Dendritic cell treated with granulocyte-macrophage colony-stimulating factor and Interleukin-4, amounts not matched to agents 40 ng/mL and 50 ng/mL, for 4 days (primary cell): ENCODE measurements around the gene RNF130.
"Not testable (repeated sequence)": the region's sequence is repeated elsewhere in the genome, so short reads cannot be mapped to it uniquely, and the experiment has no call there.

Source experiments
- H3K27ac Mint-ChIP-seq: one replicate; pipeline ENCODE4 v1.8.0; 2022; ENCODE audit warnings: mild to moderate bottlenecking, mixed read lengths
- H3K27me3 Mint-ChIP-seq: one replicate; pipeline ENCODE4 v1.8.0; 2022; ENCODE audit warnings: mild to moderate bottlenecking, mixed read lengths
- H3K36me3 Mint-ChIP-seq: one replicate; pipeline ENCODE4 v1.8.0; 2022; ENCODE audit warnings: low read depth, mixed read lengths
- H3K4me1 Mint-ChIP-seq: one replicate; pipeline ENCODE4 v1.8.0; 2022; ENCODE audit warnings: low read depth, mixed read lengths
- H3K4me3 Mint-ChIP-seq: one replicate; pipeline ENCODE4 v1.8.0; 2022; ENCODE audit warnings: mild to moderate bottlenecking, moderate library complexity, mixed read lengths
- H3K9me3 Mint-ChIP-seq: one replicate; pipeline ENCODE4 v1.8.0; 2022; ENCODE audit warnings: mixed read lengths
- intact Hi-C: fragments of 100-400 bp; cut with micrococcal nuclease; formaldehyde crosslinking; loops from one replicate; pipeline ENCODE4 v1.15.0; 2022

Gene RNF130

GRCh38 chr5:180018347-180019060, 53.1 kb downstream of the RNF130 start:
- intact Hi-C loops, result no loop called here
- Mint-ChIP-seq H3K27me3 (no peaks in the 10 kb centered on the region), H3K4me1 (peaks cover 44% of the 10 kb centered on the region), H3K27ac (peak overlapping the region; percentile 19), H3K9me3 (no peaks in the 10 kb centered on the region), H3K4me3 (no peak overlapping the region), H3K36me3 (peaks cover 87% of the 10 kb centered on the region)

GRCh38 chr5:180015523-180015922, 56.0 kb downstream of the RNF130 start:
- Mint-ChIP-seq H3K4me1 (peaks cover 45% of the 10 kb centered on the region), H3K27ac (peak overlapping the region; percentile 0), H3K36me3 (peaks cover 91% of the 10 kb centered on the region)
- H3K27me3 Mint-ChIP-seq, intact Hi-C loops, H3K4me3 Mint-ChIP-seq, H3K9me3 Mint-ChIP-seq: not testable (repeated sequence)

- no peaks in the 10 kb centered on the region for H3K27me3 Mint-ChIP-seq
Observed at GRCh38 chr5:180013678-180014077, 57.9 kb downstream of the RNF130 start.

GRCh38 chr5:180012316-180012715, 59.2 kb downstream of the RNF130 start:
- no peak overlapping the region for H3K27ac Mint-ChIP-seq
- H3K36me3 Mint-ChIP-seq, result peaks cover 79% of the 10 kb centered on the region
- intact Hi-C loops, result no loop called here
- no peak overlapping the region for H3K4me3 Mint-ChIP-seq
- peaks cover 48% of the 10 kb centered on the region for H3K4me1 Mint-ChIP-seq
- H3K9me3 Mint-ChIP-seq, result no peaks in the 10 kb centered on the region
- no peaks in the 10 kb centered on the region for H3K27me3 Mint-ChIP-seq

More at GRCh38 chr5:180013678-180014077, 57.9 kb downstream of the RNF130 start:
- H3K36me3 Mint-ChIP-seq, result peaks cover 86% of the 10 kb centered on the region
- no peak overlapping the region for H3K4me3 Mint-ChIP-seq
- H3K4me1 Mint-ChIP-seq, result peaks cover 42% of the 10 kb centered on the region
- intact Hi-C loops, result no loop called here
- H3K27ac Mint-ChIP-seq, result no peak overlapping the region
- H3K9me3 Mint-ChIP-seq, result no peaks in the 10 kb centered on the region

- intact Hi-C loops, result no loop called here
- Mint-ChIP-seq H3K9me3 (no peaks in the 10 kb centered on the region), H3K4me1 (peaks cover 38% of the 10 kb centered on the region), H3K27me3 (no peaks in the 10 kb centered on the region), H3K27ac (no peak overlapping the region), H3K4me3 (no peak overlapping the region), H3K36me3 (peaks cover 63% of the 10 kb centered on the region)
Observed at GRCh38 chr5:180010636-180011035, 60.9 kb downstream of the RNF130 start.

GRCh38 chr5:180009581-180009980, 62.0 kb downstream of the RNF130 start:
- peaks cover 63% of the 10 kb centered on the region for H3K36me3 Mint-ChIP-seq
- intact Hi-C loops, result no loop called here
- peaks cover 33% of the 10 kb centered on the region for H3K4me1 Mint-ChIP-seq

GRCh38 chr5:180008433-180008832, 63.1 kb downstream of the RNF130 start:
- no peak overlapping the region for H3K4me3 Mint-ChIP-seq
- H3K27ac Mint-ChIP-seq, result no peak overlapping the region
- no peaks in the 10 kb centered on the region for H3K9me3 Mint-ChIP-seq

More at GRCh38 chr5:180009581-180009980, 62.0 kb downstream of the RNF130 start:
- H3K27ac Mint-ChIP-seq, result no peak overlapping the region
- H3K9me3 Mint-ChIP-seq, result no peaks in the 10 kb centered on the region
- H3K27me3 Mint-ChIP-seq, result no peaks in the 10 kb centered on the region
- H3K4me3 Mint-ChIP-seq, result no peak overlapping the region

GRCh38 chr5:180007582-180007981, 64.0 kb downstream of the RNF130 start:
- H3K4me1 Mint-ChIP-seq, result peaks cover 33% of the 10 kb centered on the region
- H3K27me3 Mint-ChIP-seq, result no peaks in the 10 kb centered on the region
- intact Hi-C loops, result no loop called here
- peaks cover 72% of the 10 kb centered on the region for H3K36me3 Mint-ChIP-seq
- no peak overlapping the region for H3K4me3 Mint-ChIP-seq
- no peaks in the 10 kb centered on the region for H3K9me3 Mint-ChIP-seq
- no peak overlapping the region for H3K27ac Mint-ChIP-seq

More at GRCh38 chr5:180008433-180008832, 63.1 kb downstream of the RNF130 start:
- H3K4me1 Mint-ChIP-seq, result peaks cover 33% of the 10 kb centered on the region
- no peaks in the 10 kb centered on the region for H3K27me3 Mint-ChIP-seq
- H3K36me3 Mint-ChIP-seq, result peaks cover 71% of the 10 kb centered on the region
- intact Hi-C loops, result no loop called here

GRCh38 chr5:180006141-180006540, 65.4 kb downstream of the RNF130 start:
- Mint-ChIP-seq H3K4me3 (no peak overlapping the region), H3K27me3 (no peaks in the 10 kb centered on the region), H3K9me3 (no peaks in the 10 kb centered on the region), H3K27ac (no peak overlapping the region), H3K4me1 (peaks cover 43% of the 10 kb centered on the region), H3K36me3 (peaks cover 72% of the 10 kb centered on the region)
- intact Hi-C loops, result no loop called here

- no peaks in the 10 kb centered on the region for H3K27me3 Mint-ChIP-seq
- intact Hi-C loops, result no loop called here
Observed at GRCh38 chr5:180003127-180003526, 68.4 kb downstream of the RNF130 start.

GRCh38 chr5:180001742-180002141, 69.8 kb downstream of the RNF130 start:
- Mint-ChIP-seq H3K4me1 (peaks cover 20% of the 10 kb centered on the region), H3K9me3 (no peaks in the 10 kb centered on the region), H3K27ac (no peak overlapping the region), H3K4me3 (no peak overlapping the region), H3K27me3 (no peaks in the 10 kb centered on the region), H3K36me3 (peaks cover 73% of the 10 kb centered on the region)
- intact Hi-C loops, result no loop called here

More at GRCh38 chr5:180003127-180003526, 68.4 kb downstream of the RNF130 start:
- H3K36me3 Mint-ChIP-seq, result peaks cover 71% of the 10 kb centered on the region
- H3K9me3 Mint-ChIP-seq, result no peaks in the 10 kb centered on the region
- H3K4me3 Mint-ChIP-seq, result no peak overlapping the region
- no peak overlapping the region for H3K27ac Mint-ChIP-seq
- H3K4me1 Mint-ChIP-seq, result peaks cover 34% of the 10 kb centered on the region

- H3K36me3 Mint-ChIP-seq, result peaks cover 73% of the 10 kb centered on the region
- H3K27ac Mint-ChIP-seq, result no peak overlapping the region
- no peaks in the 10 kb centered on the region for H3K27me3 Mint-ChIP-seq
- no peaks in the 10 kb centered on the region for H3K9me3 Mint-ChIP-seq
- intact Hi-C loops, result no loop called here
- H3K4me3 Mint-ChIP-seq, result no peak overlapping the region
- peaks cover 19% of the 10 kb centered on the region for H3K4me1 Mint-ChIP-seq
Observed at GRCh38 chr5:180001136-180001535, 70.4 kb downstream of the RNF130 start.

- H3K27ac Mint-ChIP-seq, result no peak overlapping the region
- H3K36me3 Mint-ChIP-seq, result peaks cover 69% of the 10 kb centered on the region
Observed at GRCh38 chr5:179998485-179998884, 73.1 kb downstream of the RNF130 start.

GRCh38 chr5:179994583-179995323, 76.8 kb downstream of the RNF130 start:
- no peaks in the 10 kb centered on the region for H3K27me3 Mint-ChIP-seq
- H3K27ac Mint-ChIP-seq, result no peak overlapping the region
- H3K4me1 Mint-ChIP-seq, result no peaks in the 10 kb centered on the region
- H3K36me3 Mint-ChIP-seq, result peaks cover 62% of the 10 kb centered on the region
- H3K9me3 Mint-ChIP-seq, result peaks cover 35% of the 10 kb centered on the region
- intact Hi-C loops, result no loop called here
- no peak overlapping the region for H3K4me3 Mint-ChIP-seq

More at GRCh38 chr5:179998485-179998884, 73.1 kb downstream of the RNF130 start:
- Mint-ChIP-seq H3K4me1 (peaks cover 19% of the 10 kb centered on the region), H3K9me3 (peaks cover 17% of the 10 kb centered on the region), H3K27me3 (no peaks in the 10 kb centered on the region), H3K4me3 (no peak overlapping the region)
- intact Hi-C loops, result no loop called here
